Parathyroid adenoma (tissue), 2 donors: ENCODE results near the gene MRPL50.

Experiments
- H2AFZ ChIP-seq: fragments of 300-600 bp; sonication (generic); one replicate; pipeline ENCODE4 v1.7.0; 2017; ENCODE audit warnings: antibody characterized with exemption, mild to moderate bottlenecking
- H3K27ac ChIP-seq: fragments of 300-600 bp; sonication (generic); one replicate; pipeline ENCODE4 v1.7.0; 2017
- H3K27me3 ChIP-seq: fragments of 300-600 bp; sonication (generic); one replicate; pipeline ENCODE4 v1.7.0; 2017; ENCODE audit warnings: low read length; ENCODE audit not compliant: control insufficient read depth, insufficient read depth
- H3K36me3 ChIP-seq: fragments of 300-600 bp; sonication (generic); one replicate; pipeline ENCODE4 v1.7.0; 2017; ENCODE audit warnings: low read length; ENCODE audit not compliant: control insufficient read depth, insufficient read depth
- H3K4me1 ChIP-seq: fragments of 300-600 bp; sonication (generic); one replicate; pipeline ENCODE4 v1.7.0; 2017; ENCODE audit warnings: control low read depth
- H3K4me2 ChIP-seq: fragments of 300-600 bp; sonication (generic); one replicate; pipeline ENCODE4 v1.7.0; 2017; ENCODE audit warnings: low read length
- H3K4me3 ChIP-seq: fragments of 300-600 bp; sonication (generic); one replicate; pipeline ENCODE4 v1.7.0; 2017; ENCODE audit warnings: low read depth, low read length
- H3K79me2 ChIP-seq: fragments of 300-600 bp; sonication (generic); one replicate; pipeline ENCODE4 v1.7.0; 2017; ENCODE audit warnings: control low read depth
- H3K9ac ChIP-seq: fragments of 300-600 bp; sonication (generic); one replicate; pipeline ENCODE4 v1.7.0; 2017; ENCODE audit warnings: mild to moderate bottlenecking
- H3K9me3 ChIP-seq: fragments of 300-600 bp; sonication (generic); one replicate; pipeline ENCODE4 v1.7.0; 2017; ENCODE audit warnings: low read length; ENCODE audit not compliant: control insufficient read depth
- TF ChIP-seq, protein P1 (sequence below): fragments of 300-600 bp; sonication (generic); IDR thresholded peaks from one replicate; pipeline ENCODE4 v1.7.0; 2017; ENCODE audit warnings: antibody characterized with exemption, mild to moderate bottlenecking
- donor health status: primary hyperparathyroidism.

The MRPL50 gene

GRCh38 chr9:101359679-101360078 is 38.7 kb downstream of the MRPL50 start:
- no peaks in the 10 kb centered on the region for H3K9me3 ChIP-seq
- no peak overlapping the region for H3K9ac ChIP-seq
- H3K27ac ChIP-seq, result no peak overlapping the region
- no peak overlapping the region for H3K4me3 ChIP-seq
- no peaks in the 10 kb centered on the region for H3K36me3 ChIP-seq
- TF ChIP-seq, protein P1, sequence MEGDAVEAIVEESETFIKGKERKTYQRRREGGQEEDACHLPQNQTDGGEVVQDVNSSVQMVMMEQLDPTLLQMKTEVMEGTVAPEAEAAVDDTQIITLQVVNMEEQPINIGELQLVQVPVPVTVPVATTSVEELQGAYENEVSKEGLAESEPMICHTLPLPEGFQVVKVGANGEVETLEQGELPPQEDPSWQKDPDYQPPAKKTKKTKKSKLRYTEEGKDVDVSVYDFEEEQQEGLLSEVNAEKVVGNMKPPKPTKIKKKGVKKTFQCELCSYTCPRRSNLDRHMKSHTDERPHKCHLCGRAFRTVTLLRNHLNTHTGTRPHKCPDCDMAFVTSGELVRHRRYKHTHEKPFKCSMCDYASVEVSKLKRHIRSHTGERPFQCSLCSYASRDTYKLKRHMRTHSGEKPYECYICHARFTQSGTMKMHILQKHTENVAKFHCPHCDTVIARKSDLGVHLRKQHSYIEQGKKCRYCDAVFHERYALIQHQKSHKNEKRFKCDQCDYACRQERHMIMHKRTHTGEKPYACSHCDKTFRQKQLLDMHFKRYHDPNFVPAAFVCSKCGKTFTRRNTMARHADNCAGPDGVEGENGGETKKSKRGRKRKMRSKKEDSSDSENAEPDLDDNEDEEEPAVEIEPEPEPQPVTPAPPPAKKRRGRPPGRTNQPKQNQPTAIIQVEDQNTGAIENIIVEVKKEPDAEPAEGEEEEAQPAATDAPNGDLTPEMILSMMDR, result no peak
- H3K4me1 ChIP-seq, result no peaks in the 10 kb centered on the region
- no peaks in the 10 kb centered on the region for H3K79me2 ChIP-seq
- H2AFZ ChIP-seq, result no peak overlapping the region
- H3K27me3 ChIP-seq, result no peaks in the 10 kb centered on the region
- H3K4me2 ChIP-seq, result no peak overlapping the region

- Histone ChIP-seq H2AFZ (no peak overlapping the region), H3K27ac (no peak overlapping the region), H3K9me3 (no peaks in the 10 kb centered on the region), H3K9ac (no peak overlapping the region), H3K79me2 (no peaks in the 10 kb centered on the region), H3K4me2 (no peak overlapping the region), H3K4me3 (no peak overlapping the region), H3K4me1 (no peaks in the 10 kb centered on the region), H3K27me3 (no peaks in the 10 kb centered on the region), H3K36me3 (no peaks in the 10 kb centered on the region)
- TF ChIP-seq, protein P1, result no peak
These were observed 41.8 kb downstream of the MRPL50 start for GRCh38 chr9:101356619-101357018.

- no peak overlapping the region for H3K4me2 ChIP-seq
- no peak overlapping the region for H3K27ac ChIP-seq
- no peaks in the 10 kb centered on the region for H3K4me1 ChIP-seq
- H3K9me3 ChIP-seq, result no peaks in the 10 kb centered on the region
- H2AFZ ChIP-seq, result no peak overlapping the region
- no peaks in the 10 kb centered on the region for H3K27me3 ChIP-seq
- H3K9ac ChIP-seq, result no peak overlapping the region
- no peaks in the 10 kb centered on the region for H3K36me3 ChIP-seq
- TF ChIP-seq, protein P1, result no peak
- H3K79me2 ChIP-seq, result no peaks in the 10 kb centered on the region
- H3K4me3 ChIP-seq, result no peak overlapping the region
These were observed 43.4 kb downstream of the MRPL50 start for GRCh38 chr9:101354765-101355708.

- H3K27ac ChIP-seq, result no peak overlapping the region
- no peaks in the 10 kb centered on the region for H3K27me3 ChIP-seq
- no peak overlapping the region for H3K4me3 ChIP-seq
- no peaks in the 10 kb centered on the region for H3K79me2 ChIP-seq
- H3K4me1 ChIP-seq, result no peaks in the 10 kb centered on the region
- no peak overlapping the region for H2AFZ ChIP-seq
- no peak overlapping the region for H3K4me2 ChIP-seq
- H3K9ac ChIP-seq, result no peak overlapping the region
- no peaks in the 10 kb centered on the region for H3K36me3 ChIP-seq
- TF ChIP-seq, protein P1, result no peak
- no peaks in the 10 kb centered on the region for H3K9me3 ChIP-seq
These were observed 44.2 kb downstream of the MRPL50 start for GRCh38 chr9:101354143-101354764.
